Measurements from ENCODE around the gene LIN9.

The LIN9 gene

GRCh38 chr1:226302731-226303130 lies 6.2 kb downstream of the LIN9 start:
- TF ChIP-seq CTCF (IDR thresholded peaks at IDR 0.05): no peak
- Histone ChIP-seq H3K9me3 (no peaks in the 10 kb centered on the region), H3K27ac (no peak overlapping the region), H3K27me3 (no peaks in the 10 kb centered on the region), H3K4me3 (ENCODE audit: low read depth in 1 of 2, low read length in 1 of 2) (no peak overlapping the region), H3K36me3 (peaks cover 9% of the 10 kb centered on the region), H3K4me1 (ENCODE audit: control insufficient read depth in 1 of 2, insufficient read depth in 1 of 2, low read depth in 1 of 2, low read length in 1 of 2) (peaks cover 0 to 2% of the 10 kb centered on the region in 2 experiments)

GRCh38 chr1:226296911-226297310 lies 12.1 kb downstream of the LIN9 start:
- no peaks in the 10 kb centered on the region for H3K27me3 ChIP-seq
- H3K27ac ChIP-seq: no peak overlapping the region
- peaks cover 32% of the 10 kb centered on the region for H3K36me3 ChIP-seq
- H3K9me3 ChIP-seq: no peaks in the 10 kb centered on the region
- TF ChIP-seq CTCF (IDR thresholded peaks at IDR 0.05): no peak
- H3K4me1 ChIP-seq (ENCODE audit: control insufficient read depth in 1 of 2, insufficient read depth in 1 of 2, low read depth in 1 of 2, low read length in 1 of 2): no peaks in the 10 kb centered on the region
- H3K4me3 ChIP-seq (ENCODE audit: low read depth in 1 of 2, low read length in 1 of 2): no peak overlapping the region

GRCh38 chr1:226293553-226293920 lies 15.4 kb downstream of the LIN9 start:
- no peak overlapping the region for H3K4me3 ChIP-seq (ENCODE audit: low read depth in 1 of 2, low read length in 1 of 2)
- H3K4me1 ChIP-seq (ENCODE audit: control insufficient read depth in 1 of 2, insufficient read depth in 1 of 2, low read depth in 1 of 2, low read length in 1 of 2): no peaks in the 10 kb centered on the region
- TF ChIP-seq CTCF (IDR thresholded peaks at IDR 0.05): no peak
- H3K27me3 ChIP-seq: no peaks in the 10 kb centered on the region
- no peaks in the 10 kb centered on the region for H3K9me3 ChIP-seq
- H3K36me3 ChIP-seq: peaks cover 30% of the 10 kb centered on the region
- H3K27ac ChIP-seq: no peak overlapping the region

- peaks cover 25% of the 10 kb centered on the region for H3K36me3 ChIP-seq
- H3K4me3 ChIP-seq (ENCODE audit: low read depth in 1 of 2, low read length in 1 of 2): no peak overlapping the region
- no peak for TF ChIP-seq CTCF (IDR thresholded peaks at IDR 0.05)
- H3K27me3 ChIP-seq: no peaks in the 10 kb centered on the region
- H3K27ac ChIP-seq: no peak overlapping the region
- H3K9me3 ChIP-seq: no peaks in the 10 kb centered on the region
- H3K4me1 ChIP-seq (ENCODE audit: control insufficient read depth in 1 of 2, insufficient read depth in 1 of 2, low read depth in 1 of 2, low read length in 1 of 2): no peaks in the 10 kb centered on the region
Observed at GRCh38 chr1:226292874-226293552, 16.0 kb downstream of the LIN9 start.

GRCh38 chr1:226287587-226287986 lies 21.4 kb downstream of the LIN9 start:
- peaks cover 0 to 5% of the 10 kb centered on the region in 2 experiments for H3K4me1 ChIP-seq (ENCODE audit: control insufficient read depth in 1 of 2, insufficient read depth in 1 of 2, low read depth in 1 of 2, low read length in 1 of 2)
- no peaks in the 10 kb centered on the region for H3K9me3 ChIP-seq
- H3K36me3 ChIP-seq: peaks cover 5% of the 10 kb centered on the region
- TF ChIP-seq CTCF (IDR thresholded peaks at IDR 0.05): no peak
- H3K4me3 ChIP-seq (ENCODE audit: low read depth in 1 of 2, low read length in 1 of 2): no peak overlapping the region
- no peak overlapping the region for H3K27ac ChIP-seq
- H3K27me3 ChIP-seq: no peaks in the 10 kb centered on the region

Measured in neutrophil (primary cell).